Coronary artery (tissue), 2 donors: Measurements from ENCODE around the gene GMEB2.
"Not testable (repeated sequence)": the region's sequence is repeated elsewhere in the genome, so short reads cannot be mapped to it uniquely, and the experiment has no call there.

Experiments
- DNase-seq: peaks from one replicate; pipeline ENCODE4 v3.0.0-alpha.2; 2017; ENCODE audit warnings: low spot score
- H3K27ac ChIP-seq, 2 donors: fragments of 200-600 bp; sonication (generic); one replicate each; pipeline ENCODE4 v1.5.1; 2016 to 2019
- H3K4me3 ChIP-seq: fragments of 200-600 bp; sonication (generic); 2 replicates; pipeline ENCODE4 v1.5.1; 2016; ENCODE audit warnings: mild to moderate bottlenecking, moderate library complexity
- TF ChIP-seq, protein P1 (sequence below): fragments of 200-600 bp; sonication (generic); IDR thresholded peaks from one replicate; pipeline ENCODE4 v1.5.1; 2019; ENCODE audit warnings: antibody characterized with exemption

Gene GMEB2

DNA sequence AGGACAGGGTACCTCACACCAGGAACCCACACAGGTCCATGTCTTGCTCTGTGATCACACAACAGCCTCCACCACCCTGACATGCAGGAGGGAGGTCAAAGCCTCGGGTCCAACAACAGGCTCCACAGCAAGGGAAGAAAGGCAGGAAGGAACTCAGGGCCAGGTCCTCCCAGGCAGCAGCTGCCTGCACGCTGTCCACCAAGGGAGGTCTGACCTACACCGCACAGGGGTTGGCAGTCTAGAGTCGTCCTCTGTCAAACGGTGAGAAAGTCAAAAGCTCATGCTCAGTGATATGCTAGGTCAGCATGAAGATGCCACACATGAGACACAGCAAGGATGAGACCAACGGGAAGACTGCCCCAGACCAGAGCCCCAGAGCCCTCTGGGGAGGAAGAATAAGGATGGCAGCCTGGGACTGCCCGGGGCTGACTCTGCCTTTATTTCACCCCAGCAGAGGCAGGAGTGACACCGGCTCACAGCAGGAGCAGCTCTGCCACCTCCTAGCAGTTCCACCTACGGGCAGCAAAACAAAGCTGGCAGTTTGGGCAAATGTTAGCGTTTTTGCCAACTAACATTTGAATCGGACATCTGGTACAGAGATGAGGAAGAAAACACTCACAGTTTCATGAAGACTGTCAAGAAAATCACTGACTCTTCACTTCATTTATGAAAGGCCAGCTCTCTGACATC is 8.5 kb downstream of the GMEB2 start:
- DNase-seq: no peak
- TF ChIP-seq, protein P1, sequence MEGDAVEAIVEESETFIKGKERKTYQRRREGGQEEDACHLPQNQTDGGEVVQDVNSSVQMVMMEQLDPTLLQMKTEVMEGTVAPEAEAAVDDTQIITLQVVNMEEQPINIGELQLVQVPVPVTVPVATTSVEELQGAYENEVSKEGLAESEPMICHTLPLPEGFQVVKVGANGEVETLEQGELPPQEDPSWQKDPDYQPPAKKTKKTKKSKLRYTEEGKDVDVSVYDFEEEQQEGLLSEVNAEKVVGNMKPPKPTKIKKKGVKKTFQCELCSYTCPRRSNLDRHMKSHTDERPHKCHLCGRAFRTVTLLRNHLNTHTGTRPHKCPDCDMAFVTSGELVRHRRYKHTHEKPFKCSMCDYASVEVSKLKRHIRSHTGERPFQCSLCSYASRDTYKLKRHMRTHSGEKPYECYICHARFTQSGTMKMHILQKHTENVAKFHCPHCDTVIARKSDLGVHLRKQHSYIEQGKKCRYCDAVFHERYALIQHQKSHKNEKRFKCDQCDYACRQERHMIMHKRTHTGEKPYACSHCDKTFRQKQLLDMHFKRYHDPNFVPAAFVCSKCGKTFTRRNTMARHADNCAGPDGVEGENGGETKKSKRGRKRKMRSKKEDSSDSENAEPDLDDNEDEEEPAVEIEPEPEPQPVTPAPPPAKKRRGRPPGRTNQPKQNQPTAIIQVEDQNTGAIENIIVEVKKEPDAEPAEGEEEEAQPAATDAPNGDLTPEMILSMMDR: no peak

DNA sequence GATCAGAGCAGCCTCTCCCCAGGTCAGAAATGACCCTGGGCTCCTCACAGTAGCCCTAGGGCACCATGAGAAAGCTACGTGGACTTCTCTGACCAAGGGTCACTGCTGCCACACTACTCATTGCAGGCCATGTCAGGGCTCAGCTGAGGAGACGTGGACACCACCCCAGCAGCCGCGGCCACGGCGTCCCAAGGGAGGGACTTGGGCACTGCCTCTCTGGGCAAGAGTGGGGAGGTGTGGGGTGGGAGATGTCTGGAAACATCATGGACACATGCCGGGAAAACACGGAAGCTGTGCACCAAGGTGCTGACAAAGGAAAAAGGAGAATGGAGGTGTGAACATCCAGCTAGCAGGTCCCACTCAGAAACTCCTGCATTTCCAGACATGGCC is 9.0 kb downstream of the GMEB2 start:
- DNase-seq: no peak
- TF ChIP-seq, protein P1: no peak
- no peak overlapping the region for H3K27ac ChIP-seq
- no peak overlapping the region for H3K4me3 ChIP-seq

More for the DNA sequence above, 8.5 kb downstream of the GMEB2 start:
- no peak overlapping the region for H3K27ac ChIP-seq
- H3K4me3 ChIP-seq: no peak overlapping the region

DNA sequence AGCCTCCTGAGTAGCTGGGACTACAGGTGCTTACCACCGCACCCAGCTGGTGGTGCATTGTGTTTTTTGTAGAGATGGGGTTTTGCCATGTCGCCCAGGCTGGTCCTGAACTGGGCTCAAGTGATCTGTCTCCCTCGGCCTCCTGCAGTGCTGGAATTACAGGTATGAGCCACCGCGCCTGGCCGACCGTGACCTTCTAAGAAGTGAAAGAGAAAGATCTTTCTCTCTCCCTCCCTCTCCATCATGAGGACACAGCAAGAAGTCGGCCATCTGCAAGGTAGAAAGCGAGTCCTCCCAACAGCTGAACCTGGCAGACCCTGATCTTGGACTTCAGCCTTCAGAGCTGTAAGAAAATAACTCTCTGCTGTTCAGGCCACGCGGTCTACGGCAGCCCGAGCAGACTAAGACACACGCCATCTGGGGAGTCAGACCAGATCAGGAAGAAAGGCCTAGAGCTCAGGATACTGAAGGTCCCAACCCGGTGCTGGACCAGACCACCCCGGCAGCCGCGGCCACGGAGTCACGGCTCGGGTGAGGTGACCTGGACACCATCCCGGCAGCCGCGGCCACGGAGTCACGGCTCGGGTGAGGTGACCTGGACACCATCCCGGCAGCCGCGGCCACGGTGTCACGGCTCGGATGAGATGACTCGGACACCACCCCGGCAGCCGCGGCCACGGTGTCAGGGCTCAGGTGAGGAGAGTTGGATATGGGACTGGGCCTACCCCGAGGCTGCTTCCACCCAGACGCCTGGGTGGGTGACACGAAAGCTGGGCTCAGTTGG is 9.6 kb downstream of the GMEB2 start:
- no peak for DNase-seq
- H3K27ac ChIP-seq: no peak overlapping the region
- H3K4me3 ChIP-seq: no peak overlapping the region
- TF ChIP-seq, protein P1: no peak

DNA sequence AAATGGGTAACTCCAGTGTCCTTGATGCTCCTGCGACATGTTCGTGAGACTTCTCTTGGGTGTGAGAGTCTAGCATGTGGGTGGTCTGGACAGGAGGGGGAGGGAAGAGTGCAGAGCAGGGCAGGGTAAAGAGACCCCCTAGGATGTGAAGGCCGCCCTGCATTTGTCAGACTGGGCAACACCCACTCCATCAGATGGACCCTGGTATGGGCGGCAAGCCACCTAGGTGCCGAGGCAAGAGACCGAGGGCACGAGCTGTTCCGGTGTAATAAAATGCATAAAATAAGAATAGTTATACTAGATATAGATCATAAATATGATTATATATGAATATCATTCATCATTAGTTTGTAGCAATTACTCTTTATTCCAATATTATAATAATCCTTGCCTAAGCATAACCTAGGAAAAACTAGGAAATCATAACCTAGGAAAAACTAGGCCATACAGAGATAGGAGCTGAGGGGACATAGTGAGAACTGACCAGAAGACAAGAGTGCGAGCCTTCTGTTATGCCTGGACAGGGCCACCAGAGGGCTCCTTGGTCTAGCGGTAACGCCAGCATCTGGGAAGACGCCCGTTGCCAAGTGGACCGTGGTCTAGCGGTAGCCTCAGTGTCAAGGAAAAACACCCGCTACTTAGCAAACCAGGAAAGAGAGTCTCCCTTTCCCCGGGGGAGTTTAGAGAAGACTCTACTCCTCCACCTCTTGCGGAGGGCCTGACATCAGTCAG is 12.9 kb downstream of the GMEB2 start:
- not testable (repeated sequence) for DNase-seq, H3K27ac ChIP-seq, H3K4me3 ChIP-seq

DNA sequence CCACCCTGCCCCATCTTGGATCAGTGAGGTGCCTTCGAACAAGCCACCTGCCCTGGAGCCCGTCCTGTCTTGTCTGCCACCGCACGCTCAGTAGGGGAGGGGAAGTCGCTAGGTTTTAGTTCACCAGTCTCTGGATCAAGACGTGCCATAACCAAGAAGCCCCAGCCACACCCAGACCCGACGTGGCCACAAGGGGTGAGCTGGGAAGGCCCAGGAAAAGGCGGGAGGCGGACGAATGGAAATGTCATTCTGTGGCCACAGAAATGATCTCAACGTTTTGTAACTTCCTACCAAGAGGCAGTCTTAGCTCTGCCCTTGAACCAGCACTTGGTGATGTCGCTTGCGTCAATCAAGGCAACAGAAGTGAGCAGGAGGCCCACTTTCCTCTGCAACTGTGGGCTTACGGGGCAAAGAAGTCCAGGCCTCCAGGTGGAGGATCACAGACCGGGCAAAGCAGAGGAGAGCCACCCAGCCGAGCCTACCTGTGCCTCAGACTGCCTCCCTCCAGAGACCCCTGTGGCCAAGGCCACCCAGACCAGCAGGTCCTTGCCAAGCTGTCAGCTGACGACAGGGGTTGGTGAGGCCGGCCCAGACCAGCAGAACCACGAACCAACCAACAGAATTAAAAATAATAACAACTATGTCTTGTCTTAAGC is 14.5 kb downstream of the GMEB2 start:
- TF ChIP-seq, protein P1: no peak
- no peak overlapping the region for H3K27ac ChIP-seq
- no peak overlapping the region for H3K4me3 ChIP-seq
- DNase-seq: no peak

DNA sequence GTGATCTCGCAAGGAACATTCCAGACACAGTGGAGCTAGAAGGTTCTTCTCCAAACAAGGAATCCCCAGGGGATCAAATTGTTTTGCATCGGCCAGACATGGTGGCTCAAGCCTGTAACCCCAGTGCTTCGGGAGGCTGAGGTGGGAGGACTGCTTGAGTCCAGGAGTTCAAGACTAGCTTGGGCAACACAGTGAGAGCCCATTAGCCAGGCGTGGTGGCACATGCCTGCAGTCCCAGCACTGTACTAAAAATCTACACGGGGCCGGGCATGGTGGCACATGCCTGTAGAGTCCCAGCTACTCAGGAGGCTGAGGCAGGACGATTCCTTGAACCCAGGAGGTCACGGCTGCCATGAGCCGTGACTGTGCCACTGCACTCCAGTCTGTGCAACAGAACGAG is 15.3 kb downstream of the GMEB2 start:
- Histone ChIP-seq H3K27ac (no peak overlapping the region), H3K4me3 (no peak overlapping the region)
- TF ChIP-seq, protein P1: no peak
- no peak for DNase-seq
